ENCODE measurements around the gene HCN4.

DNA sequence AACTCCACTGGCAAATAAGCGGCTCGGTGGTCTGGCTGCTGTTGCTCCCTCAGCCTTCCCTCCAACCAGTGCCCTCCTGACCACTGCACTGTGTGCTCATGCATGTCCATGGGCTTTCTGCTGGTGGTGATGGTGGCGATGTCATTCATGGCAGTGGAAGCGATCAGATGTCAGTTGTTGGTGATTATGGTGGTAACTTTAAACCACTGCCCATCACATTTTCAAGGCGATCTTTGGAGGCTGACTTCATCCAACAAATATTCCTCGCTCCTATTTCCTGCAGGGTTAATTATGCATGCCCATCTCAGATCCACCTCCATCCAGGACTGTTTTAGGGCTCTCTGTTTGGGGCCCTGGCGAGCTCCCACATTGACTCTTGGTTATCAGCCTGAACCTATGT lies 13.4 kb upstream of the HCN4 start:
- no peak for TF ChIP-seq POLR2A (IDR thresholded peaks at IDR 0.05)
- TF ChIP-seq, protein P1, sequence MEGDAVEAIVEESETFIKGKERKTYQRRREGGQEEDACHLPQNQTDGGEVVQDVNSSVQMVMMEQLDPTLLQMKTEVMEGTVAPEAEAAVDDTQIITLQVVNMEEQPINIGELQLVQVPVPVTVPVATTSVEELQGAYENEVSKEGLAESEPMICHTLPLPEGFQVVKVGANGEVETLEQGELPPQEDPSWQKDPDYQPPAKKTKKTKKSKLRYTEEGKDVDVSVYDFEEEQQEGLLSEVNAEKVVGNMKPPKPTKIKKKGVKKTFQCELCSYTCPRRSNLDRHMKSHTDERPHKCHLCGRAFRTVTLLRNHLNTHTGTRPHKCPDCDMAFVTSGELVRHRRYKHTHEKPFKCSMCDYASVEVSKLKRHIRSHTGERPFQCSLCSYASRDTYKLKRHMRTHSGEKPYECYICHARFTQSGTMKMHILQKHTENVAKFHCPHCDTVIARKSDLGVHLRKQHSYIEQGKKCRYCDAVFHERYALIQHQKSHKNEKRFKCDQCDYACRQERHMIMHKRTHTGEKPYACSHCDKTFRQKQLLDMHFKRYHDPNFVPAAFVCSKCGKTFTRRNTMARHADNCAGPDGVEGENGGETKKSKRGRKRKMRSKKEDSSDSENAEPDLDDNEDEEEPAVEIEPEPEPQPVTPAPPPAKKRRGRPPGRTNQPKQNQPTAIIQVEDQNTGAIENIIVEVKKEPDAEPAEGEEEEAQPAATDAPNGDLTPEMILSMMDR (IDR thresholded peaks at IDR 0.05) = no peak

Measured in Peyer's patch (tissue), 4 donors.